ENCODE results near the gene CMIP.

The CMIP gene

GRCh38 chr16:81645925-81646324 lies 201.3 kb downstream of the CMIP start:
- DNase-seq, result no peak

GRCh38 chr16:81646561-81646960 lies 202.0 kb downstream of the CMIP start:
- DNase-seq, result peak; percentile 20

GRCh38 chr16:81647527-81647926 lies 202.9 kb downstream of the CMIP start:
- no peak for DNase-seq

- DNase-seq, result no peak
These were observed 205.1 kb downstream of the CMIP start for GRCh38 chr16:81649561-81650184.

GRCh38 chr16:81650281-81650680 lies 205.7 kb downstream of the CMIP start:
- DNase-seq, result no peak

- peak; percentile 76 for DNase-seq
These were observed 206.5 kb downstream of the CMIP start for GRCh38 chr16:81650982-81651562.

DNA sequence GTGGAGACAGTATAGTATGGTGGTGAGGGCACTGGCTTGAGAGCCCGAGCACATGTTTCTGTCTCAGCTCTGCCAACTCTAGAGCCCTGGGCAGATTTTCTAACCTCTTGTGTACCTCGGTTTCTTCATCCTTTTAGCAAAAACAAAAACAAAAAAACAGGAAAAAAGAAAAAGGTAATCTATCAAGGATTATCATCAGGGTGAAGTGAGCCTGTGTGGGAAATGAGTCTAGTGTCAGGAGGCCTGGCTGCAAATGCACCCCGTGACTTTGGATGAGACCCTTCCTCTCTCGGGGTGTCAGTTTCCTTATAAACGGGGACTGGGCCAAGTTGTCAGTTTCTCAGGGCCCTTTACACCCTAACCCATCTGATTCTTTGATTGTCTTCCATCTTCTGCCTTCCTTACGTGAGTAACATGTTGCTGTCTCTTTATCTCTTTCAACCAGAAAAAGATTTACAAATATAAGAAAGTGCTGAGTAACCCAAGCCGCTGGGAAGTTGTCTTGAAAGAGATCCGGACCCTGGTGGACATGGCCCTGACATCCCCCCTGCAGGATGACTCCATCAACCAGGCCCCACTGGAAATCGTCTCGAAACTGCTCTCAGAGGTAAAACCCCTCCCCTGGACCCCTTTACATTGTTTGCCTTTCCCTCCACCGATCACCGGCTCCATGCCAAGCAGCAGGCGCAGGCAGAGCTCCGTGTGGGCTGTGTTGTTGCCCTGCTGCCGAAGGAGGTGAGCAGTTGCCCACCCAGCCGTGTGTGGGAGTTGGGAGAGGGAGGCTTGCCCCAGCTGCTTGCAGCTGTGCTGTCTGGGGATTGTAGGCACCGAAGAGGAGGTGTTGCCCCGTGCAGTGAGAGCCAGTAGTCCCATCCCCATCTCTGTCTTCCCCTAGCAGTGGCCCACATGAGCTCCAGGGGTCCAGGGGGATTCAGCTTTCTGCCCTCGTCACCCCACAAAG lies 207.4 kb downstream of the CMIP start:
- peak; percentile 81 for DNase-seq

- DNase-seq, result no peak
These were observed 208.3 kb downstream of the CMIP start for GRCh38 chr16:81652798-81653505.

- no peak for DNase-seq
These were observed 209.7 kb downstream of the CMIP start for GRCh38 chr16:81654346-81654745.

GRCh38 chr16:81655469-81656162 lies 211.0 kb downstream of the CMIP start:
- no peak for DNase-seq

DNA sequence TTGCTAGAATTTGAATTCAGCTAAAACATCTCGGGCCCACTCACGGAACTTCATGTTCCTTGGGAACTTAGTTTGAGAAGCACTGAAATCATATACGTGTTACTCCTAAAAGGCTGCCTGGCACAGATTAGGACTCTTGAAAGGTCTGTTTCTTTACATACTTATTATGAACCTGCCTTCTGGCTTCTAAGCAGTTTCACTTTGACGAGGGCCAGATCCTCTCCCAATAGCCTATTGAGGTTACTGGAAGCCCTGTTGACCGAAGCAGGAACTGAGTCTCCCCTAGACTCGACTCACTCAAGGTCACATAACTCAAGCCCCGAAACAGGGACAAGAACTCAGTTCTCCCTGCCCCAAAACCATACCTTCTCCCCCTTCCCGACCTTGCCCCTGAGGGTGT lies 212.6 kb downstream of the CMIP start:
- no peak for DNase-seq

GRCh38 chr16:81657781-81658180 lies 213.2 kb downstream of the CMIP start:
- no peak for DNase-seq

DNA sequence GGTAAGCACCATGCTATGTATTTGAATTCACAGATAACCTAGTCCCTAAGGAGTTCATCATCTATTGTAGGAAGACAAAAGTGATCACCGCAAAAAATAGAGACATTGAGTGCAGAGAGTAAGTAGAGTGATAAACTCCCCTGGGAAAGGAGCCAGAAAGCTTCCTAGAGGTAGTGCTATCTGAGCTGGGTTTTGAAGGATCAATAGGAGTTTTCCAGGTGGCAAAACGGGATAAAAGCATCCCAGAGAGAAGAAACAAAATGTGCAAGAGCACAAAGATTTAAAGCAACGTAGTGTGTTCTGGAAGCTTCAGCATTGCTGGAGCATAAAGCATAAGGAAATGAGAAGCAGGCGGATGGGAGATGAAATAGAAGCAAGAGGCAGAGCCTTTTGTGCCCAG lies 213.8 kb downstream of the CMIP start:
- no peak for DNase-seq

DNA sequence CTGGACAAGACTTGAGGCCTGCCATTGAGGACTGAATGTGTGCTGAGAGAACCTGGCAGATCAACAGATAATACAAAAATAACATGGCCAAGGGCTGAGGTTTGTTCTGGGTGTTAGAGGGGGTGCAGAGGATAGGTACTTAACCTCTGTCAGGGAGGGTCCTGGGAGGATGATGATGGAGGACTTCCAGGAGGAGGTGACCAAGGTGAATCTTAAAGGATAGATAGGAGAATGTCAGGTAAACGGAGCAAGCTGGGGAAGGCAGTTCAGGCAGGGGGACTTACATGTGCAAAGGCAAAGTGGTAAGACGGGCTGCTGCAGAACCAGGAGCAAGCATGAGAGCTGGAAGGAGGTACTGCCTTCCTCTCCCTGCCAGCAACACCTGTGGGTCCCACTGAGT lies 214.6 kb downstream of the CMIP start:
- no peak for DNase-seq

DNA sequence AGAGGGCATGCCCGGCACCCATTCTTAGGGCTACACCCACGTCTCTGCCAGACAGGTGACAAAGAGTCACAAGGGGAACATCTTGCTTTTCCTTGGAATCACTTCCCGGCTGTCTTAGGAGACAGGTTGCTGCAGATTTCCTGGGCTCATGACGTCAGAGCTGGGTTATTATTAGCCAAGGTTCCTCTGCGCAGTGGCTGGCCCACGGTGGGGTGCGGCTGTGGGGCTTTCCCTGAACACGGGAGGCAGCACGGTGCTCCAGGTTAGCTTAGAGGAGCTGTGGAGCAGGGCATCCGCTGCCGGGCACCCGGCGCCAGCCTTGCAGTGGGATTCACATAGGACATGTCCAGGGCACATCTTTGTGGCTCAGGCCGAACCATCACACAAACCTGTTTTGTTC lies 216.5 kb downstream of the CMIP start:
- no peak for DNase-seq

- DNase-seq, result no peak
These were observed 219.5 kb downstream of the CMIP start for GRCh38 chr16:81664153-81664552.

DNA sequence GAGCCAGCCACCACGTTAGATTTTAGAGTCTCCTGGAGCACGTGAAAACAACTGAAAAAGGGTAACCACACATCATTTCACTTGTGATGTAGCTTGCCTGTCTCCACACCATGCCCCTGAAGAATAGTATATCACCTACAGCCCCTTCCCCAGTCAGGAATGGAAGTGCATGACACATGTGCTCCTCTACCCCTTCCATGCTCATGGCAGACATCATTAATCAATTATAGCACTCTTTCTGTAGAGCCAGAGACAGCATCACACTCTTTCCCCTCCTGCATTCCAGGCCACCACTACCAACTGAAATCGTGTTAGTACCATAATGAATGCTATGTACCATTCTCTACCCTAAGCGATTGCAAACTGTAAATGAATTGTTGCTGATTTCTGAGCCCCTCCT lies 221.0 kb downstream of the CMIP start:
- no peak for DNase-seq

- DNase-seq, result no peak
These were observed 221.5 kb downstream of the CMIP start for GRCh38 chr16:81666113-81666512.

GRCh38 chr16:81668243-81669097 lies 223.9 kb downstream of the CMIP start:
- DNase-seq, result no peak

GRCh38 chr16:81669473-81670350 lies 225.1 kb downstream of the CMIP start:
- no peak for DNase-seq

Measured in OCI-M1 (cell line).